ENCODE data around the gene SS18. TPM values are rescaled to one million over a fixed set of nuclear protein-coding genes. Genes with fewer than 3 reads are reported as not detected.

SS18 gene
- total RNA-seq, 1 experiment from 2014 or later: 84.6 TPM

DNA sequence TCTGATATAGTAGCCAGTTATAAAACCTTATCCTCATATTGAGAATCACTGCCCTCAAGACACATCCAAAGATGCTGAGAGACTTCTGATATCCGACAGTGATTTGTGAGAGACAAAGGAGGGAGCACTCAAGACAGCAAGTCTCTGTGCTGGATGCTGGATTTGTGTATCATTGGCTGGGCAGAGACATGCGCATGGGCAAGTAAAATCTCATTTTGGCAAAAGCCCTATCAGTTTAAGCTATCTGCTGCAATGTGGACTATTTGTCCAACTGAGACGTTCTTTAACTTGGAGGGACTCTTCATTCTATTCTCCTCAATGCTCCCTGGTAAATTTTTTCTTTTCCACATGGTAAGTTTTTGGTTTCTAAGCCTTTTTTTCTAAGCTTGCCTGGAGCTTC is 107.5 kb downstream of the SS18 start:
- H3K27ac ChIP-seq (ENCODE audit: low read depth, low read length, poor library complexity, severe bottlenecking): no peak overlapping the region
- no peaks in the 10 kb centered on the region for H3K9me3 ChIP-seq (ENCODE audit: low read depth, low read length, poor library complexity, severe bottlenecking)
- H3K4me1 ChIP-seq (ENCODE audit: insufficient read depth, low read length, poor library complexity, severe bottlenecking): no peaks in the 10 kb centered on the region
- intact Hi-C loops (cut with micrococcal nuclease; ENCODE audit: unreplicated experiment): loop anchor here (10.0 kb wide), 1 partner anchor 62 kb away; no protein-coding TSS in a partner anchor
- no TSS peak for BruUV-seq (replicated peaks)
- POLR2A ChIA-PET (ENCODE audit: low non-redundant PET): no interaction called here
- no peak for TF ChIP-seq EZH2 (IDR thresholded peaks at IDR 0.05; ENCODE audit: borderline replicate concordance, low read depth, low read length, poor library complexity, severe bottlenecking)
- TF ChIP-seq, protein P1, sequence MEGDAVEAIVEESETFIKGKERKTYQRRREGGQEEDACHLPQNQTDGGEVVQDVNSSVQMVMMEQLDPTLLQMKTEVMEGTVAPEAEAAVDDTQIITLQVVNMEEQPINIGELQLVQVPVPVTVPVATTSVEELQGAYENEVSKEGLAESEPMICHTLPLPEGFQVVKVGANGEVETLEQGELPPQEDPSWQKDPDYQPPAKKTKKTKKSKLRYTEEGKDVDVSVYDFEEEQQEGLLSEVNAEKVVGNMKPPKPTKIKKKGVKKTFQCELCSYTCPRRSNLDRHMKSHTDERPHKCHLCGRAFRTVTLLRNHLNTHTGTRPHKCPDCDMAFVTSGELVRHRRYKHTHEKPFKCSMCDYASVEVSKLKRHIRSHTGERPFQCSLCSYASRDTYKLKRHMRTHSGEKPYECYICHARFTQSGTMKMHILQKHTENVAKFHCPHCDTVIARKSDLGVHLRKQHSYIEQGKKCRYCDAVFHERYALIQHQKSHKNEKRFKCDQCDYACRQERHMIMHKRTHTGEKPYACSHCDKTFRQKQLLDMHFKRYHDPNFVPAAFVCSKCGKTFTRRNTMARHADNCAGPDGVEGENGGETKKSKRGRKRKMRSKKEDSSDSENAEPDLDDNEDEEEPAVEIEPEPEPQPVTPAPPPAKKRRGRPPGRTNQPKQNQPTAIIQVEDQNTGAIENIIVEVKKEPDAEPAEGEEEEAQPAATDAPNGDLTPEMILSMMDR (conservative IDR thresholded peaks at IDR 0.05; ENCODE audit: low read depth, low read length): no peak
- CTCF ChIA-PET: no interaction called here
- no peaks in the 10 kb centered on the region for H3K36me3 ChIP-seq (ENCODE audit: insufficient read depth, low read length, poor library complexity, severe bottlenecking)
- no peak for DNase-seq (ENCODE audit: low spot score)
- no peaks in the 10 kb centered on the region for H3K27me3 ChIP-seq (replicated peaks; ENCODE audit: insufficient read depth, low read depth, low read length, poor library complexity)
- H3K4me3 ChIP-seq (ENCODE audit: low read depth, low read length, poor library complexity, severe bottlenecking): no peak overlapping the region

DNA sequence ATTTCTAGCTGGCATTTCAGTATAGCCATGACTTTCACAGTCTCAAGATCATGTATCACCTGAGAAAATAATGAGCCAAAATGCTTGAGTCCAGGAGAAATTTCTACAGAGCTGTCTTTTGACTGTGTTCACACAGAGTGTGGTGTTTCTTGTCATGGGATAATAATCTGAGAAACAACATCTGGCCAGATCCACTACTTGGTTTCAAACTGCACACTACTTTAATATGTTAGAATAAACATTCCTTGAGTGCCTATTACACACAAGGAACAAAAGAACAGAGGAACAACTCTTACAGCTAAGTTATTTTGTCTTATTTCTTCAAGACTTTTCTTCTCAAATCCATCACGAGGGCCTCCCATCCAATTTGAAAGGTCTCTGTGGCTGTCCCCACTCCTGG is 108.3 kb downstream of the SS18 start:
- Histone ChIP-seq H3K27ac (ENCODE audit: low read depth, low read length, poor library complexity, severe bottlenecking) (no peak overlapping the region), H3K9me3 (ENCODE audit: low read depth, low read length, poor library complexity, severe bottlenecking) (no peaks in the 10 kb centered on the region), H3K36me3 (ENCODE audit: insufficient read depth, low read length, poor library complexity, severe bottlenecking) (no peaks in the 10 kb centered on the region), H3K27me3 (replicated peaks; ENCODE audit: insufficient read depth, low read depth, low read length, poor library complexity) (no peaks in the 10 kb centered on the region), H3K4me1 (ENCODE audit: insufficient read depth, low read length, poor library complexity, severe bottlenecking) (no peaks in the 10 kb centered on the region), H3K4me3 (ENCODE audit: low read depth, low read length, poor library complexity, severe bottlenecking) (no peak overlapping the region)
- intact Hi-C loops (cut with micrococcal nuclease; ENCODE audit: unreplicated experiment): loop anchor here (10.0 kb wide), 1 partner anchor 63 kb away; no protein-coding TSS in a partner anchor
- DNase-seq (ENCODE audit: low spot score): no peak
- no TSS peak for BruUV-seq (replicated peaks)
- ChIA-PET CTCF (no interaction called here), POLR2A (ENCODE audit: low non-redundant PET) (no interaction called here)
- TF ChIP-seq EZH2 (IDR thresholded peaks at IDR 0.05; ENCODE audit: borderline replicate concordance, low read depth, low read length, poor library complexity, severe bottlenecking): no peak
- TF ChIP-seq, protein P1 (conservative IDR thresholded peaks at IDR 0.05; ENCODE audit: low read depth, low read length): no peak

DNA sequence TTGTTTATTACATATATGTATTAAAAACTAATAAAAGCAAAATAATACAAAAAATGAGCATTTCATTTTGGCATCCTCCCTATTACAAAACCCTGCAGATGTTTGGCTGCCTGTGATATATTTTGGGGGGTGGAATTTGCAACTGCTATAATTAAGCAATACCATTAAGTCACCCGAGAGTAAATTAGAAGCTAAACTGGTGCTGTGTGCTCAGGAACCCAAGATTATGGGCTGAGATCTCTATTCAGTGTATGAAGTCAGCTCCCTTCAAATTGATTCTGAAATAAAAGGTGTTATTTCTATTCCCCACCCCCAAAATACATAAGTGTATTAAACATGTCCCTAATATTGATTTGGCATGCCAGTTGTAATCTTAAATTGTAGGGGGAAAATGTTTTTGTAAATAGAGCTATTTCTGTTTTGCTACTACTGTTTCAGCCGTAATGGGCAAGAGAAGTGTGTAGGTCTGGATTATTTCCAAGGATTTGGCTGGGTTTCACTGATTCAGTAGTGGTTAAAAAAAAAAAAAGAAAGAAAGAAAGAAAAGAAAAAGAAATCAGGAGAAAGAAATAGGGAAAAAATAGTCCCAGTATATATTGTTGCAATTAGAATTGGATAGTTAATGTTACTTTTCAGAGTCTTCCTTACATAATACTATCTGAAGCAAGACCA is 110.9 kb downstream of the SS18 start:
- H3K4me3 ChIP-seq (ENCODE audit: low read depth, low read length, poor library complexity, severe bottlenecking): no peak overlapping the region
- CTCF ChIA-PET: no interaction called here
- intact Hi-C loops (cut with micrococcal nuclease; ENCODE audit: unreplicated experiment): loop anchor here (10.0 kb wide), 1 partner anchor 65 kb away; no protein-coding TSS in a partner anchor
- TF ChIP-seq EZH2 (IDR thresholded peaks at IDR 0.05; ENCODE audit: borderline replicate concordance, low read depth, low read length, poor library complexity, severe bottlenecking): no peak
- TF ChIP-seq, protein P1 (conservative IDR thresholded peaks at IDR 0.05; ENCODE audit: low read depth, low read length): no peak
- H3K36me3 ChIP-seq (ENCODE audit: insufficient read depth, low read length, poor library complexity, severe bottlenecking): no peaks in the 10 kb centered on the region
- no peak for DNase-seq (ENCODE audit: low spot score)
- no TSS peak for BruUV-seq (replicated peaks)
- H3K27ac ChIP-seq (ENCODE audit: low read depth, low read length, poor library complexity, severe bottlenecking): no peak overlapping the region
- POLR2A ChIA-PET (ENCODE audit: low non-redundant PET): no interaction called here
- H3K9me3 ChIP-seq (ENCODE audit: low read depth, low read length, poor library complexity, severe bottlenecking): no peaks in the 10 kb centered on the region
- H3K4me1 ChIP-seq (ENCODE audit: insufficient read depth, low read length, poor library complexity, severe bottlenecking): no peaks in the 10 kb centered on the region
- H3K27me3 ChIP-seq (replicated peaks; ENCODE audit: insufficient read depth, low read depth, low read length, poor library complexity): no peaks in the 10 kb centered on the region

Data from A673 (cell line).